T1000 (cell line): Measurements from ENCODE around the gene ZBTB44.
"Not testable (repeated sequence)": the region's sequence is repeated elsewhere in the genome, so short reads cannot be mapped to it uniquely, and the experiment has no call there.

Experiments used
- DNase-seq: peaks from one replicate; lab custom pipeline; 2025; ENCODE audit warnings: mixed read lengths; lab: John Stamatoyannopoulos, UW

Gene ZBTB44

DNA sequence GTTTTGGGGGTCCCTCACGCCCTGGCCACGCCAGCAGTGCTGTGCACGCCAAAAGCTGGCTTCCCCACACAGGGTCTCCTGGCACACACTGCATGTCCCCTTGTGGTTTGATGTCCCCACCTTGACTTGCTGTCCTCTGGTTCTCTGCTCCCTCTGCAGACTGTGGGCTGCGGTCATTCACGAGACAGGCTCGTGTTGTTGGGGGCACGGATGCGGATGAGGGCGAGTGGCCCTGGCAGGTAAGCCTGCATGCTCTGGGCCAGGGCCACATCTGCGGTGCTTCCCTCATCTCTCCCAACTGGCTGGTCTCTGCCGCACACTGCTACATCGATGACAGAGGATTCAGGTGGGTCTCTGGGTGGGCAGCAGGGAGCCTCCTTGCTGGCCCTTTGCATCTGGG is 114.9 kb downstream of the ZBTB44 start:
- no peak for DNase-seq

DNA sequence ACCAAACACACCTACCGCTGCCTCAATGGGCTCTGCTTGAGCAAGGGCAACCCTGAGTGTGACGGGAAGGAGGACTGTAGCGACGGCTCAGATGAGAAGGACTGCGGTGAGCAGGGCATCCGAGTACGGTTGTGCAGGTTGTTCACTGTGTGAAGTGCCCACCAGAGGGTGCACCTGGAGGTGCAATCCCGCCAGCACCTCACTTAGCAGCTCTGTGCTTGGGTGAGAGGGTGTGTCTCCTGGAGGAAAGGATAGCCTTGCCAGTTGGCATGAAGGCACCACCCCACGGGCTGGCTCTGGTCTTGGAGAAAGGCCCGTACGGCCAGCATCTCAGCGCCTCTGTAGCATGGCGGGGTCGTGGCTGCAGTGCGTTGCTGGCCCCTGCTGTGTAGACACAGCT is 115.8 kb downstream of the ZBTB44 start:
- no peak for DNase-seq

DNA sequence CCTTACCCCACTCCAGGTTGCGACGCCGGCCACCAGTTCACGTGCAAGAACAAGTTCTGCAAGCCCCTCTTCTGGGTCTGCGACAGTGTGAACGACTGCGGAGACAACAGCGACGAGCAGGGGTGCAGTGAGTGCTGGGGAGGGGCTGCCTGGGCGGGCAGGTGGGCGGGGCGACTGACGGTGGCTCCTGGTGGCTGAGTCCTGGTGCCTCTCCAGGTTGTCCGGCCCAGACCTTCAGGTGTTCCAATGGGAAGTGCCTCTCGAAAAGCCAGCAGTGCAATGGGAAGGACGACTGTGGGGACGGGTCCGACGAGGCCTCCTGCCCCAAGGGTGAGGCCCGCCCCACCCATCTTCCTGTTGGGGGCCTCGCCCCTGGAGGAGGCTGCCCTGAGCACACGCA is 116.4 kb downstream of the ZBTB44 start:
- DNase-seq: no peak

DNA sequence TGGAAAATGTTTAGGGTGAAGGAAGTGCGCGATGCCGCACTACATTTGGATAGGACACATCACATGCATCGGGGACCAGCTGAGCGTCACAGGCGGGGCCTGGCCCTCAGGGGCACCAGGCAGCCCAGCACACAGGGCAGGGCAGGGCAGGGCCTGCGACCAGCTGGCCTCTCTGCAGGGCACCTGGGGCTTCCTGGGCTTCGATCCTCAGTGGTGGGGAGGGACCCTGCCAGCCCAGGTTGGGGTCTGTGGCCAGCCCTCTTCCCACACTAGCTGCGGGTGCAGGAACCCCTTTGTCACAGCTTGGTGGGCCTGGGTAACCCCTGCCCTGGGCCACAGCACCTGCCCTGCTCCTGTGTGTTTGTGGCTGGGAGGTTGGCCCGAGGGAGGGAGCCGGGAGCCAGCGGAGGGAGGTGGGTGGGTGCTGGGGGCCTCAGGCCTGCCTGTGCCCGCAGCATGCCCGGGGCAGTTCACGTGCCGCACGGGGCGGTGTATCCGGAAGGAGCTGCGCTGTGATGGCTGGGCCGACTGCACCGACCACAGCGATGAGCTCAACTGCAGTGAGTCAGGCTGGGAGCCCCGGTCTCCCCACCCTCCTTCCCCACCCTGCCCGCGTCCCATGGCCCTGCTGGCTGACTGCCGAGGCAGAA is 117.2 kb downstream of the ZBTB44 start:
- peak; percentile 74 for DNase-seq

DNA sequence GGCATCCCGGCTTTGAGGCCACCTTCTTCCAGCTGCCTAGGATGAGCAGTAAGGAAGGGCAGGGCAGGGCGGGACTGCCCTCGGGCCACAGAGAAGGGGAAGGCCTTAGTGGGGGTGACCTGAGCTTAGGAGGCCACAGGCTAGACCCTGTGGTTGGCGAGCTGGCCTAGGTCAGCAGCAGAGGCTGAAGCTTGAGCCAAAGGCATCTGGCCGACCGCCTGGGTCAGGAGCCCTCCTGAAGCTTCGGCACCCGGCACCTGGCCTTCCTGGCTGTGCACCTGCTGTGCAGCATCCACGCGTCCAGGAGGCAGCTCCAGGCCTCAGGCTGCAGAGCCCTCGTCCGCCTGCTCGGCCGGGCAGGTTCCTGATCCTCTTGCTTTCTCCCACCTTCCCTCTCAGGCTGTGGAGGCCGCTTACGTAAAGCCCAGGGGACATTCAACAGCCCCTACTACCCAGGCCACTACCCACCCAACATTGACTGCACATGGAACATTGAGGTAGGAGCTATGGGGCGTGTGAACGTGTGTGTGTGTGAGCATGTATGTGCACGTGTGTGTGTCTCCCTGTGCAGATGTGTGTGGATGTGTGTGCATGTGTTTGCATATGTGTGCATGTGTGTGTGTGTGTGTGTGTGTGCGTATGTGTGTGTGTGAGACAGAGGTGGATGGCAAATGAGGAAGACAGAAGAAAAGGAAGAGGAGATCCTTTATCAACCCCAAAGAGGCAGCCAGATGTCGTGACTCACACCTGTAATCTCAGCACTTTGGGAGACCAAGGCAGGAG is 120.3 kb downstream of the ZBTB44 start:
- no peak for DNase-seq

DNA sequence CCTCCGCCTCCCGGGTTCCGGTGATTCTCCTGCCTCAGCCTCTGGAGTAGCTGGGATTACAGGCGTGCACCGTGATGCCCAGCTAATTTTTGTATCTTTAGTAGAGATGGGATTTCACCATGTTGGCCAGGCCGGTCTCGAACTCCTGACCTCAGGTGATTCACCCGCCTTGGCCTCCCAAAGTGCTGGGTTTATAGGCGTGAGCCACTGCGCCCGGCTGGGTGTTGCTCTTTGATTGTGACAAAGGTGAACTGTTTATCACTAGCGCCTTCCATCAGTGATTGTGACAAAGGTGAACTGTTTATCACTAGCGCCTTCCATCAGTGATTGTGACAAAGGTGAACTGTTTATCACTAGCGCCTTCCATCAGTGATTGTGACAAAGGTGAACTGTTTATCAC is 121.2 kb downstream of the ZBTB44 start:
- not testable (repeated sequence) for DNase-seq

DNA sequence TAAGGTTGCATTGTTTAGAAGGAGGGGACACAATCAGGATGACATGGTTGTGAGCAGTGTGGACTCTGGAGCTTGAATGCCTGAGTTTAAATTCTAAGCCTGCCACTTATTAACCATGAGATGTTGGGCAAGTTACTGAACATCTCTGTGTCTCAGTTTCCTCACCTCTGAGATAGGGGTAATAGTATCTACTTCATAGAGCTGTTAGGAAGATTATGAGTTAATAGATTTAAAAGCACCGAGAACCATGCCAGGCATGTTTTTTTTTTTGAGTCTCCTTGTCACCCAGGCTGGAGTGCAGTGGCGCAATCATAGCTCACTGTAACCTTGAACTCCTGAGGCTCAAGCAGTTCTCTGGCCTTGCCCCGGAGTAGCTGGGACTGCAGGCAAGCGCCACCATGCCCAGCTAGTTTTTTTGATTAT is 121.9 kb downstream of the ZBTB44 start:
- no peak for DNase-seq

DNA sequence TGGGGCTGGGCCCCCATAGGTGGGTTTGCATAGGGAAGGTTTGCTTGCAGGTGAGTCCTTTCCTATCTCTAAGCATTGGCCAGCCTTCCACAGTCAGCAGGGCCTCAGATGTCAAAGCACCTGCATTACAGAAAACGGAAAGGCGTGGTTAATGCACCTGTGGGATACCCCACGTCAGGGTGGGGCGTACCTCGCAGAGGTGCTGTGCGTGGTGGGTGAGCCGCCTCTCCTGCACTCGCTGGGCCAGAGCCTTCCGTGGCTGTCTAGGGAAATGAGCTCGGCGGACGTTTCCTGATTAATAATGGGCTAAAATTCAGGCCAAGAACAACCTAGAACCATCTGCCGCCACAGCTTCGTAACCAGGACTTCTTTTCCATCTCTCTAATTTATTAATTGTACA is 122.8 kb downstream of the ZBTB44 start:
- no peak for DNase-seq

DNA sequence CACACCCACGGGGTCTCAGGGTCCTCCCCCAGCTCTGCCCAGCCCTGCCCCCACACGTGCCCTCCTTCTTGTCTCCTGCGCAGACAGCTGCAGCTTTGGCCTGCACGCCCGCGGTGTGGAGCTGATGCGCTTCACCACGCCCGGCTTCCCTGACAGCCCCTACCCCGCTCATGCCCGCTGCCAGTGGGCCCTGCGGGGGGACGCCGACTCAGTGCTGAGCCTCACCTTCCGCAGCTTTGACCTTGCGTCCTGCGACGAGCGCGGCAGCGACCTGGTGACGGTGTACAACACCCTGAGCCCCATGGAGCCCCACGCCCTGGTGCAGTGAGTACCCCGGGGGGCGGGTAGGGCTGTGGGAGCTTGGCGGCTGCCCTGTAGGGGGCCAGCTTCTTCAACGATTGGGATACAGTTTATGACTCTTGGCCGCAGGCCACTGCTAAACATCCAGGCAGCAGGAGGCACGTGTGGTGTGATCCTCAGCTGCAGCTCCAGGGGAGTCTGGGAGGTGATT is 124.3 kb downstream of the ZBTB44 start:
- DNase-seq: no peak

DNA sequence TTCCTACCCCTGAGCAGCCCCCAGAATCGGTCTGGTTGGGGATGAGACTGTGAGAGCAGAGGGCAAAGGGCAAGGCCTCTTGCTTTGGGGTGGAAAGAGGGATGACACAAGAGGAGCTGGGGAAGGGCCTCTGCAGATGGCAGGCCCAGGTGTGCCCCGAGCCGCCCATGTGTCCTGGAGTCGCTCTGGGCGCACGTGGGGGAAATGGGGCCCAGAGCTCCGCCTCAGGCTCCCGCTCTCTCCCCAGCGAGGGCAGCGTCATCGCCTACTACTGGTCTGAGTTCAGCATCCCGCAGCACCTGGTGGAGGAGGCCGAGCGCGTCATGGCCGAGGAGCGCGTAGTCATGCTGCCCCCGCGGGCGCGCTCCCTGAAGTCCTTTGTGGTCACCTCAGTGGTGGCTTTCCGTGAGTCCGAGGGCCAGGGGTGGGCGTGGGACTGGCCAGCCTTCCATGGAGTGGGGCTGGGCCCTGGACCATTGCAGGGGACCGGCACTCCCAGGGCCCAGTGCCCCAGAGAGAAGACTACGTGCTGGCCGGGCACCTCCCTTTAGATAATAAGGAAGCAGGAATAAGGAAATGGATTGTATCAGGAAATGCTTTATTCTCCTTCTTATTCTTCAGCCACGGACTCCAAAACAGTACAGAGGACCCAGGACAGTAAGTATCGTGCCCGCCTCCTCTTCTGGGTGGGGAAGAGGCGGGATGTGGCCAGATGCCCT is 125.1 kb downstream of the ZBTB44 start:
- no peak for DNase-seq

DNA sequence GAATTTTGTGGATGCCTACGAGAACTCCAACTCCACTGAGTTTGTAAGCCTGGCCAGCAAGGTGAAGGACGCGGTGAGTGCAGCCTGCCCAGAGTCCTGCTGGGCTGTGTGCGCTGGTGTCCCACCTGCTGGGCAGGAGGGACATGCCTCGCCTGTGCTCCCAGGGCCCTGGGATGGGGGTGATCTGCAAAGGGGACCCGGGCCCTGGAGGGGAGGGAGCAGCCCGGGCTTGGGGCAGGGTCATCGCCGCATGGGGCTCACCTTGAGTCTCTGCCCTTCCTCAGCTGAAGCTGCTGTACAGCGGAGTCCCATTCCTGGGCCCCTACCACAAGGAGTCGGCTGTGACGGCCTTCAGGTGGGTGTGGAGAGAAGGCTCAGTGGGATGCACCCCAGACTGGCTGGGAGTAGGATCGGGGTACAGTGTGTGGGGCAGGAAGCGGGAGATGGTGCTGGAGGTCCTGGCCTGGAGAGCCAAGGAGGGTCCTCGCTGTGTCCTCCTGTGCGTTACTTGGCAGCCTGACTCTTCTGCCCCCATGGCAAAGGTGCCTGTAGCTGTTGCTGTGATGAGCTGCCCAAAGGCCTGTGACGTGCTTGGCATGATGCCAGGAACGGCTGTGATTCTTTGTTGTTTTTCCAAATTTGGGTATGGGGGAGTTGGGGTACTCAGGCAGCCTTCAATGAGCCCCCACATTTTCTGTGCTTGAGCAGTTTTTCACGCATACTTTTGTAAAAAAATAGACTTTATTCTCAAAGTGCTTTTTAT is 126.0 kb downstream of the ZBTB44 start:
- DNase-seq: no peak

DNA sequence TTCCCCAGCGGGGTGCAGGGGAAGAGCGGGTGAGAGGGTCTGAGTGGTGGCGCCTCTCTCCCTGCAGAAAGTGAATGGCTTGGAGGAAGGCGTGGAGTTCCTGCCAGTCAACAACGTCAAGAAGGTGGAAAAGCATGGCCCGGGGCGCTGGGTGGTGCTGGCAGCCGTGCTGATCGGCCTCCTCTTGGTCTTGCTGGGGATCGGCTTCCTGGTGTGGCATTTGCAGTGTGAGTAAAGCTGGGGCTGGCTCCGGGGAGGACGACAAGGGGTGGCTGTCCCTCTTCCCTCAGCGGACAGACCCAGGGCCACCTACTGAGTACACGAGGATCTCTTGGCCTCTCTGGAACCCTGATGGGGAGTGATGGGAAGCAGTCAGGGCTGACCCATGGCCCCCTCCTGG is 126.7 kb downstream of the ZBTB44 start:
- DNase-seq: no peak

DNA sequence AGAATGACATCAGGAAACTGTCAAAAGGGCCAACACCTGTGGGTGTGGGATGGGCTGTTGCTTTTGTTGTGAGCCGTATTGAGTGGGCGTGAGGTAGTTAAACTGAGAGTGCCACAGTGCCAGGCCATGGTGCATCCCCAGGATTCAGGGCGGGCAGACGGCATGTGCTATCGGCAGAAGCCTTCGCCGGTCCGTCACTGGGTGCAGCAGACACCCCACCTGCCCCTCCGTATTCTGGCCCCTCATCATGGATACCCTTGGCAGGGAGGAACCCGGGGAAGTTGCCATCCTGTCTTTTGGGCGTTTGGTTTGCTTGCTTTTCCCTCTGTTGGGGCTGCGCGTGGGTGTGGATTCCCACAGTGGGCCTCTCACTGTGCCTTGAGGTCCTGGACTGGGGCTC is 127.6 kb downstream of the ZBTB44 start:
- DNase-seq: no peak

DNA sequence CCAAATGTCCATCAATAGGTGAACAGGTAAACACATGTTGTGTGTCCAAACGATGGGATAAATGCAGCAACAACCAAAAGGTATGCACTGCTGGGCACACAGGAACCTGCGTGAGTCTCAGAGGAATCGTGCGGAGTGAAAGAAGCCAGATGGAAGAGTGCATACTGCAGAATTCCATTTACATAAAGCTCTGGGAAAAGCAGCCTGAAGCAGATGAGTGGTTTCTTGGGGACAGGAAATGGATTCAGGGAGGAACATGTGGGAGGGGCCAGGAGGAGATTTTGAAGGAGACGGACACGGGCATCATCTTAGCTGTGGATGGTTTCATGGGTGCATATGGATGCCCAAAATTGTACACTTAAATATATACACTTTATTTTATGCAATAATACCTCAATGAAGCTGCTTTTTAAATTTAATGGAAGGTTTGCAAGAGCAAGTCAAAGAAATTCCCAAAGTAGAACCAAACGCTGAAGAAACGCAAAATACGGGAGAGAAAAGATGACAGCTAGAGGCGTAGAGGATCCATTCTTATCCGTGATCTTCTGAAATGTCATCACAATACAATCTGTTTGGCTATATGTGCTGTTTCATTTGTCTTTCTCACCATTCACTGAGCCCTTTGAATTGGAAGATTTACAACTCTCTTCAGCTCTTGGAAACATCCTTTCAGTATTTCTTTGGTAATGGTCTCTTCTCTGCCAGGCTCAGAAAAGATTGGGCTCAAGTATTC is 130.7 kb downstream of the ZBTB44 start:
- DNase-seq: no peak

DNA sequence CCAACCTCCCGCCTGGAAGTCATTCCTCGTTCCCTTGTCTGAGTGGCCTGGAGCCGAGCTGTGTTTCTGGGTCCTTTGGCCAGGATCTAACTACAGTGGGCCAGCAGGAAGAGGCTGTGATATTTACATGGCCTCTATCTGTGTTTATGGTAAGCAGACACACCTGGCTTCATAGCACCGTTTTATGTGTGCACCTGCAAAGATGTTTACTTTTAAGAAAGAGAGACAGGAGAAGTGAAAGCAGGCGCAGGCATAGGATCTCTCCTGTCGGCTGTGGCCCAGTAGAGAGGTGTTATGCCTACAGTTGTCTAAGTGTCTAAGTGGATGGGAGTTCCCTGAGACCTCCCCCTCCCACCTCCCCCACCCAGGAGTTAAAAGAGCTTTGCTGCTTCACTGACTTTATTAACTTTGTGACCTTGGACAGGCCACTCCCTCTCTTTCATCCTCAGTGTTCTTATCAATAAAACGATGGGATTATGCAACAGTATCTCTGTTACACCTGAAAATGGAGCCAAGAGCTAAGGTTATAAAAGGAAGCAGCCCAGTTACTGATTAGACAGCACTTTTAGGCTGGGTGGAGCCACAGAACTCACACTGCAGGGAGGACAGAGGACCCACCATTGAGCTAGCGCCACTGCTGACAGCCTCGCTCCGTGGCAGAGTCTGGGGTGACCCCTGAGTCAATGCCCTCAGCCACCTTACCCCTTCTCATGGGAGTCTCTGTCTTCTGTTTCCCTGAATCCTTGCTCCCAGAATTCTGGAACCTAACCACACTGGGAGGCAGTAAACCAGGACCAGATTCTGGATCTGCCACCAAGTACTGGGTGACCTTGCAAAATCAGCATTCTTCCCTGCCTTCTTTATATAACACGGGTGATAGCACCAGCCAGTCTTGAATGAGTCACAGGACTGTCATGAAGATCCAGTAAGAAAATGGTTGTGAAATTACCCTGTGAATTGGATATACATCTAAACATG is 133.1 kb downstream of the ZBTB44 start:
- DNase-seq: no peak

DNA sequence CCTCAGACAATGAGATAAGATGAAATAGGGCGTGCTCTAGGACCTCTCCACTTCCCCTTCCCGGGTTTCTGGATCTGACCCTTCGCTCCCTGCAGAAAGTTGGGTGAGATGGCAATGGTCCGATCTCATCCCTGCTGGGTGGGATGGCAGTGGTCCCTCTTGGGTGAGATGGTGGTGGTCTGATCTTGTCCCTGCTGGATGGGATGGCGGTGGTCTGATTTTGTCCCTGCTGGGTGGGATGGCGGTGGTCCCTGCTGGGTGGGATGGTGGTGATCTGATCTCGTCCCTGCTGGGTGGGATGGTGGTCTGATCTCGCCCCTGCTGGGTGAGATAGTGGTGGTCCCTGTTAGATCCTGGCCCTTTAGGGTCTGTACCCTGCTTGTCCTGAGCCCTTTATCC is 133.8 kb downstream of the ZBTB44 start:
- DNase-seq: no peak

DNA sequence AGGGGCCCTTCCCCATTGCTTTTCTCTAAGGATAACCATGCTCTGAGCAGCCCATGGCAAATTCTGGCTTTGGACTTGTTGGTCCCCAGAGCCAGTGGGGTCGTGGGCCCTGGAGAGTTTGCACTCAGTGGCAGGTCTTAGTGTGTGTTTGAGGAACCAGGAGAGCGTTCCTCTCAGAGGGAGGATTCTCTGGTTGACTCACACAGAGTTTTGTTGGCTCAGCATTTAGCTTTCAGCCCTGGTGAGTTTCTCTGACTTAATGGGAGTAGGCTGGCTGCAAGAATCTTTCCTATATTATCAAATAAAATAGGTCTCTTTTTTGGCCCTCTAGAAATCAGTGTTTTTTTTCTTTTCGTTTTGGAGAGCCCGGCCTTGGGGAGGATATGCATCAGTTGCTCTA is 134.2 kb downstream of the ZBTB44 start:
- no peak for DNase-seq

DNA sequence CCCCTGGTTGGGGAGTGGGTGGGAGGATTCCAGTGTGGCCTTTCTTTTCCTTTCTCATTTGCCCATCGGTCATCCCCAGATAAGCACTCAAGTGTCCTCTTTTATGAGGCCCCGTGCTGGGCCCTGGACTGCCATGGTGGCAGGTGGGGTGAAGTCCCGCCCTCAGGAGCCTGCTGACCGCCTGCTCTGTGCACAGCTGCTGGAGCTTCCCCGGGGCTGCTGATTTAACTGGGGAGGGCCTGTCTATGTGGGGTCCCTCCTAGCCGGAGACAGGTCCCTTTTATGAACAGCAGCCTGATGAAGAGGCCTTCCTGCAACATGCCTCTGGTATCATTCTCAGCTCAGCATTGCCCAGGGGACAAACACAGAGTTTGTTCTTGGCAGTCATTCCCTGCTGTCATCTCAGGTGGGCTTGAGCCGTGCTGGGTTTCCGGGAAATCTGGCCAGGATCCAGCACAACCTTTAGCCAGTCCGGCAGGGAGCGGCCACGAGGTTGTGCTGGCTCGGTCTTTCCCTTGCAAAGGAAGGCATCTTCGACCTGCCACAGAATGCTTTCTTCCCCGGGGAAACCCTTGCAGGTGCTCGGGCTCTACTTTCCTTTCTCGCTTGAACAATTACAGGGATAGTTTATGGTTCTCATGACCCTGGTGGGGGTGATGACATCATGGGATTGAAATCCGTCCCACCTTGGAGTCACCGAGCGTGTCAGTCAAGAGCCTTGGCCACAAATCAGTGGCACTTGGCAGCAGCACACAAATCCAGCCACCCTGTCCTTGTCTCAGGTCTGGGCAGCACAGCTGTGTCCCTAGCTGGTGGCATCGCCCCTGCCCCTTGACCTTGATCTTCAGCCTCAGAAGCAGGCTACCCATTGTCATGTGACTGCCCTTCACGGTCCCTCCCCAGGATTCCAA is 135.1 kb downstream of the ZBTB44 start:
- DNase-seq: no peak
